Measurements from ENCODE around the gene THSD8.

THSD8 gene

DNA sequence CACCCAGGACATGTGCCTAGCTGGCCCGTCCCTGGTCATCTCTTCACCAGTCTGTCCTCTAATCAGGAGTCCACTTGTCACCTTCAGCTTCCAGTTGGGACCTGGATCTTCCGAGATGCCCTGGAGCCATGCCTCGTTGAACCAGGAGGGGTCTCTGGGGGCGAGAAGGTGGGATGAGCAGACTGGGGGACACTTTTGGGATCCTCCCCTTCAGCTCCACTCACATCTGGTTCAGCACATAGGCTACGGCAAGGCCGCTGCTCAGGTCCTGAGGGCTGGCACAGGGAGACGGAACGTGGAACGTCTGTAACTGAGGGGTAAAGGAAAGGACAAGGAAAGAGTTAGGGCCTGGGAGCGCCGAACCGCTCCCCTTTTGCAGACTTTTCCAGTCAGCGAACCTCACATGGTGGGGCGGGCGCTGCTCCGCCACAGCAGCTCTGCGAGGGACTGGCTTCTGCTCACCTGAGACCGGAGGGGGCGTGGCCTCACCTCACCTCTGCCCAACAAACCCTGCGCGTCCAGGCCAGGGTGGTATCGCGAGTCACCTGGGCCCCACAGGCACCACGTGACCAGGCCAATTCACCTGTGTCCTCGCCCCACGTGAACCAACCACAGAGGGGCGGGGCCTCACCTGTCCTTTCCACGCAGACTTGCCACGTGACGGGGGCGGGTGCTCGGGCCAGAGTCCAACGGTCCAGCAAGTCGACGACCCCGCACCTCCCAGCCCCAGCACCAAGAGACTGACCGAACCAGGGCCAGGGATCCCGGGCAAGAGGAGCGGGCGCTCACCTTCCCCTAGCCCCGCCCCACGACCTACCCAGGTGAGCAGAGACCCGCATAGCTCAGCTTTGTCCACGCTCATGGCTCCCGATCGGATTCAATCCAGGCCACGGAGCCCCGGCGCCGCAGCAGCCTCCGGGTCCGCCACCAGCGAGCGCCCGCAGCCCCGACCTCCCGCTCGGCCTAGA lies 27.0 kb upstream of the THSD8 start, which contains the start of gene HOOK2:
Gene HOOK2 (minus strand): TSS at position 965 of the 968 bp plus-strand sequence. CDS start 103 bp downstream, at position 862.
- no peak for TF ChIP-seq CREB1 (IDR thresholded peaks at IDR 0.05; ENCODE audit: low read depth)
- TF ChIP-seq, protein P1, sequence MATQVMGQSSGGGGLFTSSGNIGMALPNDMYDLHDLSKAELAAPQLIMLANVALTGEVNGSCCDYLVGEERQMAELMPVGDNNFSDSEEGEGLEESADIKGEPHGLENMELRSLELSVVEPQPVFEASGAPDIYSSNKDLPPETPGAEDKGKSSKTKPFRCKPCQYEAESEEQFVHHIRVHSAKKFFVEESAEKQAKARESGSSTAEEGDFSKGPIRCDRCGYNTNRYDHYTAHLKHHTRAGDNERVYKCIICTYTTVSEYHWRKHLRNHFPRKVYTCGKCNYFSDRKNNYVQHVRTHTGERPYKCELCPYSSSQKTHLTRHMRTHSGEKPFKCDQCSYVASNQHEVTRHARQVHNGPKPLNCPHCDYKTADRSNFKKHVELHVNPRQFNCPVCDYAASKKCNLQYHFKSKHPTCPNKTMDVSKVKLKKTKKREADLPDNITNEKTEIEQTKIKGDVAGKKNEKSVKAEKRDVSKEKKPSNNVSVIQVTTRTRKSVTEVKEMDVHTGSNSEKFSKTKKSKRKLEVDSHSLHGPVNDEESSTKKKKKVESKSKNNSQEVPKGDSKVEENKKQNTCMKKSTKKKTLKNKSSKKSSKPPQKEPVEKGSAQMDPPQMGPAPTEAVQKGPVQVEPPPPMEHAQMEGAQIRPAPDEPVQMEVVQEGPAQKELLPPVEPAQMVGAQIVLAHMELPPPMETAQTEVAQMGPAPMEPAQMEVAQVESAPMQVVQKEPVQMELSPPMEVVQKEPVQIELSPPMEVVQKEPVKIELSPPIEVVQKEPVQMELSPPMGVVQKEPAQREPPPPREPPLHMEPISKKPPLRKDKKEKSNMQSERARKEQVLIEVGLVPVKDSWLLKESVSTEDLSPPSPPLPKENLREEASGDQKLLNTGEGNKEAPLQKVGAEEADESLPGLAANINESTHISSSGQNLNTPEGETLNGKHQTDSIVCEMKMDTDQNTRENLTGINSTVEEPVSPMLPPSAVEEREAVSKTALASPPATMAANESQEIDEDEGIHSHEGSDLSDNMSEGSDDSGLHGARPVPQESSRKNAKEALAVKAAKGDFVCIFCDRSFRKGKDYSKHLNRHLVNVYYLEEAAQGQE (IDR thresholded peaks at IDR 0.05; ENCODE audit: low read depth), result no peak
- TF ChIP-seq, protein P2, sequence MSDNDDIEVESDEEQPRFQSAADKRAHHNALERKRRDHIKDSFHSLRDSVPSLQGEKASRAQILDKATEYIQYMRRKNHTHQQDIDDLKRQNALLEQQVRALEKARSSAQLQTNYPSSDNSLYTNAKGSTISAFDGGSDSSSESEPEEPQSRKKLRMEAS (IDR thresholded peaks at IDR 0.05), result peak; percentile 95
- TF ChIP-seq EGR1 (IDR thresholded peaks at IDR 0.05), result no peak
- no peak; the same call in 1 of the 2 replicates for TF ChIP-seq TCF12 (IDR thresholded peaks at IDR 0.05; ENCODE audit: low read depth)
- peak; percentile 69 for TF ChIP-seq YY1 (IDR thresholded peaks at IDR 0.05; ENCODE audit: low read depth)
- no peak for TF ChIP-seq CEBPB (IDR thresholded peaks at IDR 0.05)
- TF ChIP-seq NFIC (IDR thresholded peaks at IDR 0.05), result 0 out of 2 replicates have a peak, but pooled peaks have one; percentile 24
- peak; percentile 2; the same call in 1 of the 2 replicates for TF ChIP-seq TEAD4 (IDR thresholded peaks at IDR 0.05)
- TF ChIP-seq FOXM1 (IDR thresholded peaks at IDR 0.05; ENCODE audit: borderline replicate concordance, low read depth), result no peak
- no peak for TF ChIP-seq RAD21 (IDR thresholded peaks at IDR 0.05; ENCODE audit: low read depth)
- TF ChIP-seq, protein P3, sequence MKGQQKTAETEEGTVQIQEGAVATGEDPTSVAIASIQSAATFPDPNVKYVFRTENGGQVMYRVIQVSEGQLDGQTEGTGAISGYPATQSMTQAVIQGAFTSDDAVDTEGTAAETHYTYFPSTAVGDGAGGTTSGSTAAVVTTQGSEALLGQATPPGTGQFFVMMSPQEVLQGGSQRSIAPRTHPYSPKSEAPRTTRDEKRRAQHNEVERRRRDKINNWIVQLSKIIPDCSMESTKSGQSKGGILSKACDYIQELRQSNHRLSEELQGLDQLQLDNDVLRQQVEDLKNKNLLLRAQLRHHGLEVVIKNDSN (IDR thresholded peaks at IDR 0.05), result peak; percentile 100
- TF ChIP-seq TAF1 (IDR thresholded peaks at IDR 0.05; ENCODE audit: low read depth), result no peak; the same call in 1 of the 2 replicates
- TF ChIP-seq EP300 (IDR thresholded peaks at IDR 0.05; ENCODE audit: borderline replicate concordance), result 0 out of 2 replicates have a peak, but pooled peaks have one; percentile 5
- TF ChIP-seq ZBTB7A (IDR thresholded peaks at IDR 0.05; ENCODE audit: low read depth), result no peak; the same call in 1 of the 2 replicates

DNA sequence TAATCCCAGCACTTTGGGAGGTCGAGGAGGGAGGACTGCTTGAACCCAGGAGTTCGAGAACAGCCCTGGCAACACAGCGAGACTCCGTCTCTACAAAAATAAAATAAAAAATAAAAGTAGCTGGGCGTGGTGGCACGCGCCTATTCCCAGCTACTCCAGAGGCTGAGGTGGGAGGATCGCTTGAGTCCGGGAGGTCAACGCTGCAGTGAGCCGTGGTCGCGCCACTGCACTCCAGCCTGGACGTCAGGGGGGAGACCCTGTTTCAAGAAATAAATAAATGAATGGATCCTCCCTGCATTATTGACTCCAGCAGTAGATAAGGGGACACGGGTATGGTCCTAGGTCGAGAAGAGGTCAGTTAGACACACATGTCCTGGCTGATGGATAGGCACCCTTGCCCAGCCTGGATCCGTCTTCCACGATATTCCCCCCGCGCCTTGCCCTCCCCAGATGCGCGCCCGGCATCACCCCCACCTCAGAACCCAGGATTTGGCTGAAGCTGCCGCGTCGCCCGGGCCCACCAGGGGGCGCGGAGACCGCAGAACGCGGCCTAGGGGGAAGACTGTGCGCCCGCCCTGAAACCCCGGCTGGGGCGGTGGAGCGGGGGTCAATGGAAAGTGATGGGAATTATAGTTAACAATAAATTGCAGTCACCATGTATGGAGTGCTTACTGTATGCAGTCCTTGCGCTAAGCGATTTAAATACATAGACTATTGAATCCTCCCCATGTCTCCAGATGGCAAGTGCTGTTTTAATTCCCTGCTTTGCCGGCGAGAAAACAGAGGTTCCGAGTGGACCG lies 24.5 kb upstream of the THSD8 start:
- TF ChIP-seq FOXM1 (IDR thresholded peaks at IDR 0.05; ENCODE audit: borderline replicate concordance, low read depth) (no peak), TEAD4 (IDR thresholded peaks at IDR 0.05) (peak; percentile 31; the same call in 1 of the 2 replicates), NFIC (IDR thresholded peaks at IDR 0.05) (no peak), TAF1 (IDR thresholded peaks at IDR 0.05; ENCODE audit: low read depth) (no peak), CEBPB (IDR thresholded peaks at IDR 0.05) (no peak), RAD21 (IDR thresholded peaks at IDR 0.05; ENCODE audit: low read depth) (peak; percentile 84), YY1 (IDR thresholded peaks at IDR 0.05; ENCODE audit: low read depth) (no peak), EP300 (IDR thresholded peaks at IDR 0.05; ENCODE audit: borderline replicate concordance) (0 out of 2 replicates have a peak, but pooled peaks have one; percentile 38), ZBTB7A (IDR thresholded peaks at IDR 0.05; ENCODE audit: low read depth) (peak; percentile 59; the same call in 1 of the 2 replicates)

DNA sequence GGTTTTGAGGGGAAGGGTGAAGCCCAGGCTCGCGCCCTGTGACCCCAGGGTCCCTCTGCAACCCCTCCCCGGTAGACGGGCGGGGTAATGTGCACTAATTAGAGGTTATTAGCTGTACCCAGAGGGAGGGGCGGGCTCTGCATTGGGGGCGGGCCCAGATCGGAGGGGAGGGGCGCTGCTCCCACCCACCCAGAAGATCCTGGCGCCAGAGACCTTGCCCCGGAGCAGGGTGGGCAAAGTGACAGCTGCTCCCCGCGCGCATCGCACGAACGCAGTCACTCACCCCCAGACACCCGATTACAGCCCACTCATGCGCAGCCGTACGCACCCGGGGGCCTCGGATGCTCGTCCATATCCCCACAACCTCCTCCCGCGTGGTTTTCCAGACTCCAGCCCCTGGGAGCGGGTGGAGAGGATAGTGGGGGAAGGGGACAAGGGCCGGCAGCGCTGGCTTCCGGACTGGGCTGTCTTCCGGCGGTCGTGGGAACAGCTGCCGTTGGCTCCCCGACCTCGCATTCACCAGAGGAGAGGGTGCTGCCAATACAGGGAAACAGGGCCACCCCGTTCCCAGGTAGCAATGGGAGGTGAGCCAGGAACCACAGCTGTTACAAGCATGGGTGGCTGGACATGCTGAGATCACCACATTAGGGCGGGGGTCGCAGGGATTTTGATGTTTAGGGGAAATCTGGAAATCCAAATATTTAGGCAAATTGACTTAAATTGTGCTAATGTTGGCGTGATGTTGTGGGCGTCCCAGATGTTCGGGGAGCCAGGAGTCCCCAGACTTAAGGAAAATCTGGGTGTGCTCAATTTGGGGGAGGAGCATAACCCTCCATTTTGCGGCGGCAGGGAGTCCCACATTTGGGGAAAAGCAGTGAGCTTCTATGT lies 23.6 kb upstream of the THSD8 start:
- TF ChIP-seq, protein P1 (IDR thresholded peaks at IDR 0.05; ENCODE audit: low read depth), result no peak
- TF ChIP-seq NFIC (IDR thresholded peaks at IDR 0.05) (peak; percentile 78), RAD21 (IDR thresholded peaks at IDR 0.05; ENCODE audit: low read depth) (no peak; the same call in 1 of the 2 replicates), CREB1 (IDR thresholded peaks at IDR 0.05; ENCODE audit: low read depth) (no peak), TEAD4 (IDR thresholded peaks at IDR 0.05) (0 out of 2 replicates have a peak, but pooled peaks have one; percentile 24), CEBPB (IDR thresholded peaks at IDR 0.05) (no peak), YY1 (IDR thresholded peaks at IDR 0.05; ENCODE audit: low read depth) (0 out of 2 replicates have a peak, but pooled peaks have one; percentile 14), EP300 (IDR thresholded peaks at IDR 0.05; ENCODE audit: borderline replicate concordance) (0 out of 2 replicates have a peak, but pooled peaks have one; percentile 32), EGR1 (IDR thresholded peaks at IDR 0.05) (no peak), FOXM1 (IDR thresholded peaks at IDR 0.05; ENCODE audit: borderline replicate concordance, low read depth) (0 out of 2 replicates have a peak, but pooled peaks have one; percentile 29), TCF12 (IDR thresholded peaks at IDR 0.05; ENCODE audit: low read depth) (peak; percentile 70), ZBTB7A (IDR thresholded peaks at IDR 0.05; ENCODE audit: low read depth) (no peak; the same call in 1 of the 2 replicates), TAF1 (IDR thresholded peaks at IDR 0.05; ENCODE audit: low read depth) (0 out of 2 replicates have a peak, but pooled peaks have one; percentile 43)
- TF ChIP-seq, protein P3 (IDR thresholded peaks at IDR 0.05), result 0 out of 2 replicates have a peak, but pooled peaks have one; percentile 21
- TF ChIP-seq, protein P2 (IDR thresholded peaks at IDR 0.05), result peak; percentile 73; the same call in 1 of the 2 replicates
